GM12878 (cell line): Measurements from ENCODE around the gene DAZAP1. TPM values are rescaled to one million over a fixed set of nuclear protein-coding genes. Genes with fewer than 3 reads are reported as not detected.

Experiments
- CHD2 ChIP-seq: IDR thresholded peaks from 2 replicates; pipeline ENCODE4 v1.6.1; 2011; ENCODE audit warnings: low read depth, low read length, improper control_type of control experiment, borderline replicate concordance
- CREM ChIP-seq: IDR thresholded peaks from 2 replicates; pipeline ENCODE4 v1.6.1; 2014; ENCODE audit warnings: antibody characterized with exemption, low read depth
- DPF2 ChIP-seq: fragments of 450-650 bp; IDR thresholded peaks from 2 replicates; pipeline ENCODE4 v1.6.1; 2017; ENCODE audit warnings: mild to moderate bottlenecking
- ESRRA ChIP-seq: IDR thresholded peaks from 2 replicates; pipeline ENCODE4 v1.6.1; 2012; ENCODE audit warnings: mild to moderate bottlenecking, low read length, improper control_type of control experiment
- FOXM1 ChIP-seq: IDR thresholded peaks from 2 replicates; pipeline ENCODE4 v1.6.1; 2012; ENCODE audit warnings: low read depth, mild to moderate bottlenecking, inconsistent platforms, low read length, moderate library complexity
- GATAD2B ChIP-seq: fragments of 450-650 bp; conservative IDR thresholded peaks from 2 replicates; pipeline ENCODE4 v1.6.1; 2017; ENCODE audit warnings: low read depth, mild to moderate bottlenecking, moderate library complexity
- IKZF1 ChIP-seq: fragments of 450-650 bp; conservative IDR thresholded peaks from 2 replicates; pipeline ENCODE4 v1.6.1; 2017; ENCODE audit warnings: antibody characterized with exemption, mild to moderate bottlenecking
- MTA2 ChIP-seq: fragments of 450-650 bp; IDR thresholded peaks from 2 replicates; pipeline ENCODE4 v1.6.1; 2016; ENCODE audit warnings: low read depth, mild to moderate bottlenecking, moderate library complexity
- MYC ChIP-seq: IDR thresholded peaks from 2 replicates; pipeline ENCODE4 v1.6.1; 2011; ENCODE audit warnings: mild to moderate bottlenecking, low read length, moderate library complexity, inconsistent platforms; ENCODE audit not compliant: insufficient read depth, insufficient replicate concordance, insufficient read length, severe bottlenecking
- NRF1 ChIP-seq: conservative IDR thresholded peaks from 2 replicates; pipeline ENCODE4 v1.6.1; 2011; ENCODE audit warnings: mild to moderate bottlenecking, low read depth, low read length, improper control_type of control experiment
- POLR2AphosphoS5 ChIP-seq: IDR thresholded peaks from 2 replicates; pipeline ENCODE4 v1.6.1; 2011; ENCODE audit warnings: mild to moderate bottlenecking, low read length, inconsistent platforms
- RAD21 ChIP-seq: IDR thresholded peaks from 2 replicates; pipeline ENCODE4 v1.6.1; 2011; ENCODE audit warnings: mild to moderate bottlenecking, low read depth, low read length, moderate library complexity; ENCODE audit not compliant: insufficient read depth
- TCF12 ChIP-seq: IDR thresholded peaks from 2 replicates; pipeline ENCODE4 v1.6.1; 2011; ENCODE audit warnings: low read depth, mild to moderate bottlenecking, low read length
- YBX1 ChIP-seq: fragments of 450-650 bp; IDR thresholded peaks from 2 replicates; pipeline ENCODE4 v1.6.1; 2016; ENCODE audit warnings: antibody characterized with exemption
- ZNF217 ChIP-seq: fragments of 450-650 bp; IDR thresholded peaks from 2 replicates; pipeline ENCODE4 v1.6.1; 2017; ENCODE audit warnings: antibody characterized with exemption, mild to moderate bottlenecking
- polyA plus RNA-seq, 11 experiments: library from polyadenylated mRNA; depleted of rRNA in 4 of 11; unstranded in 6 of 11; stranded (reverse) in 5 of 11; fragments of >200 nt; fragmentation: Nextera tagmentation in 4 of 11; fragmentation: Illumina TruSeq in 1 of 11; extraction: Ambion mirVana in 4 of 11; extraction: Trizol in 1 of 11; gene quantifications; 1 replicate in 1 of 11; 2 replicates in 10 of 11; pipeline versions ENCODE4 v1.2.1 to v1.2.3, GENCODE V29; 2011 to 2016; ENCODE audit warnings: inconsistent platforms in 2 of 11, missing spikeins in 2 of 11, low read depth in 1 of 11
- total RNA-seq, 4 experiments: library from RNA; depleted of rRNA in 3 of 4; stranded (reverse); fragments of >200 nt in 3 of 4; fragmentation: Illumina TruSeq in 1 of 4; extraction: Trizol in 1 of 4; gene quantifications; 2 replicates each; pipeline versions ENCODE4 v1.2.1 to v1.2.3, GENCODE V29; 2013 to 2021
- TF ChIP-seq, protein P1 (sequence below): fragments of 450-650 bp; IDR thresholded peaks from 2 replicates; pipeline ENCODE4 v1.6.1; 2017; ENCODE audit warnings: mild to moderate bottlenecking, moderate library complexity
- TF ChIP-seq, protein P2 (sequence below): IDR thresholded peaks from 2 replicates; pipeline ENCODE4 v1.6.1; 2012; ENCODE audit warnings: low read depth, low read length, improper control_type of control experiment
- TF ChIP-seq, protein P3 (sequence below): fragments of 450-650 bp; IDR thresholded peaks from 2 replicates; pipeline ENCODE4 v1.6.1; 2017; ENCODE audit warnings: mild to moderate bottlenecking
- TF ChIP-seq, protein P4 (sequence below): fragments of 450-650 bp; formaldehyde crosslinking; IDR thresholded peaks from 2 replicates; pipeline ENCODE4 v1.4.0; 2022; ENCODE audit warnings: mild to moderate bottlenecking, moderate library complexity

The DAZAP1 gene
- total and polyA plus RNA-seq, 10 of the 15 experiments (the other 5 are each of a cell fraction or from before 2014, with no cell fraction given) = 9.9 to 240 (median 92.3) TPM

DNA sequence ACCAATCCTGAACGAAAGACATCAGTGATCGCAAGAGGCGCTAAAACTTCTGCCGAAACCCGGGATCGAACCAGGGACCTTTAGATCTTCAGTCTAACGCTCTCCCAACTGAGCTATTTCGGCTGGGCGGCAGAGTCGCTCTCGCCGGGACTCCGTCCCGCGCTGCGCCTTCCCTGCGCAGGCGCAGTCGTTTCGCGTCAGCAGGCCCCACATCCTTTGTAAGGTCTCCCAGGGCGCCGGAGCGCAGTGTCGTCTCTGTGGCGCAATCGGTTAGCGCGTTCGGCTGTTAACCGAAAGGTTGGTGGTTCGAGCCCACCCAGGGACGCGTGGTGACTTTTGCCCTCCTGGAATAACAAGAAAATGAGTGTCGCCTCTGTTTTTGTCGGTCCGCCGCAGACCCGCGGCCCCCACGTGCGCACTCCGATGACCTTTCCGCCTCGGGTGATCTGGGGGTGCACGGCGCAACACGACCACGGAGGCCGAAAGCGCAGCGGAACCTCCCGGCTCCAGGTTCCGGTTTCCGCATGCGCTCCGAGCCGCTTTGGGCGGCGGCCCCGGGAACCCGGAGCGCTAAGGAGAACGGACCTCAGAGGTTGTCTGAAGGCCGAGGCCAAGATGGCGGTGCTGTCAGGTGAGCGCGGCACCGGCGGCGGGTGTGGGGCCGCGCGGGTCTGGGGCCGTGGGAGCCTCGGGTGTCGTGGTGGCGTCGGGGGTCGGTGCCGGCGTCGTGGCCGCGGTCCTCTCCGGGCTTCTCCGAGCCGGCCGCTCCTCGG lies 23.9 kb upstream of the DAZAP1 start, which contains the start of gene NDUFS7 (continued):
- TF ChIP-seq, protein P1, sequence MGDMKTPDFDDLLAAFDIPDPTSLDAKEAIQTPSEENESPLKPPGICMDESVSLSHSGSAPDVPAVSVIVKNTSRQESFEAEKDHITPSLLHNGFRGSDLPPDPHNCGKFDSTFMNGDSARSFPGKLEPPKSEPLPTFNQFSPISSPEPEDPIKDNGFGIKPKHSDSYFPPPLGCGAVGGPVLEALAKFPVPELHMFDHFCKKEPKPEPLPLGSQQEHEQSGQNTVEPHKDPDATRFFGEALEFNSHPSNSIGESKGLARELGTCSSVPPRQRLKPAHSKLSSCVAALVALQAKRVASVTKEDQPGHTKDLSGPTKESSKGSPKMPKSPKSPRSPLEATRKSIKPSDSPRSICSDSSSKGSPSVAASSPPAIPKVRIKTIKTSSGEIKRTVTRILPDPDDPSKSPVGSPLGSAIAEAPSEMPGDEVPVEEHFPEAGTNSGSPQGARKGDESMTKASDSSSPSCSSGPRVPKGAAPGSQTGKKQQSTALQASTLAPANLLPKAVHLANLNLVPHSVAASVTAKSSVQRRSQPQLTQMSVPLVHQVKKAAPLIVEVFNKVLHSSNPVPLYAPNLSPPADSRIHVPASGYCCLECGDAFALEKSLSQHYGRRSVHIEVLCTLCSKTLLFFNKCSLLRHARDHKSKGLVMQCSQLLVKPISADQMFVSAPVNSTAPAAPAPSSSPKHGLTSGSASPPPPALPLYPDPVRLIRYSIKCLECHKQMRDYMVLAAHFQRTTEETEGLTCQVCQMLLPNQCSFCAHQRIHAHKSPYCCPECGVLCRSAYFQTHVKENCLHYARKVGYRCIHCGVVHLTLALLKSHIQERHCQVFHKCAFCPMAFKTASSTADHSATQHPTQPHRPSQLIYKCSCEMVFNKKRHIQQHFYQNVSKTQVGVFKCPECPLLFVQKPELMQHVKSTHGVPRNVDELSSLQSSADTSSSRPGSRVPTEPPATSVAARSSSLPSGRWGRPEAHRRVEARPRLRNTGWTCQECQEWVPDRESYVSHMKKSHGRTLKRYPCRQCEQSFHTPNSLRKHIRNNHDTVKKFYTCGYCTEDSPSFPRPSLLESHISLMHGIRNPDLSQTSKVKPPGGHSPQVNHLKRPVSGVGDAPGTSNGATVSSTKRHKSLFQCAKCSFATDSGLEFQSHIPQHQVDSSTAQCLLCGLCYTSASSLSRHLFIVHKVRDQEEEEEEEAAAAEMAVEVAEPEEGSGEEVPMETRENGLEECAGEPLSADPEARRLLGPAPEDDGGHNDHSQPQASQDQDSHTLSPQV = peak; percentile 73
- TF ChIP-seq, protein P2, sequence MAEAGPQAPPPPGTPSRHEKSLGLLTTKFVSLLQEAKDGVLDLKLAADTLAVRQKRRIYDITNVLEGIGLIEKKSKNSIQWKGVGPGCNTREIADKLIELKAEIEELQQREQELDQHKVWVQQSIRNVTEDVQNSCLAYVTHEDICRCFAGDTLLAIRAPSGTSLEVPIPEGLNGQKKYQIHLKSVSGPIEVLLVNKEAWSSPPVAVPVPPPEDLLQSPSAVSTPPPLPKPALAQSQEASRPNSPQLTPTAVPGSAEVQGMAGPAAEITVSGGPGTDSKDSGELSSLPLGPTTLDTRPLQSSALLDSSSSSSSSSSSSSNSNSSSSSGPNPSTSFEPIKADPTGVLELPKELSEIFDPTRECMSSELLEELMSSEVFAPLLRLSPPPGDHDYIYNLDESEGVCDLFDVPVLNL = no peak; the same call in 1 of the 2 replicates
- TF ChIP-seq DPF2 = peak; percentile 93
- peak; percentile 100 for TF ChIP-seq ESRRA
- no peak for TF ChIP-seq YBX1
- TF ChIP-seq, protein P3, sequence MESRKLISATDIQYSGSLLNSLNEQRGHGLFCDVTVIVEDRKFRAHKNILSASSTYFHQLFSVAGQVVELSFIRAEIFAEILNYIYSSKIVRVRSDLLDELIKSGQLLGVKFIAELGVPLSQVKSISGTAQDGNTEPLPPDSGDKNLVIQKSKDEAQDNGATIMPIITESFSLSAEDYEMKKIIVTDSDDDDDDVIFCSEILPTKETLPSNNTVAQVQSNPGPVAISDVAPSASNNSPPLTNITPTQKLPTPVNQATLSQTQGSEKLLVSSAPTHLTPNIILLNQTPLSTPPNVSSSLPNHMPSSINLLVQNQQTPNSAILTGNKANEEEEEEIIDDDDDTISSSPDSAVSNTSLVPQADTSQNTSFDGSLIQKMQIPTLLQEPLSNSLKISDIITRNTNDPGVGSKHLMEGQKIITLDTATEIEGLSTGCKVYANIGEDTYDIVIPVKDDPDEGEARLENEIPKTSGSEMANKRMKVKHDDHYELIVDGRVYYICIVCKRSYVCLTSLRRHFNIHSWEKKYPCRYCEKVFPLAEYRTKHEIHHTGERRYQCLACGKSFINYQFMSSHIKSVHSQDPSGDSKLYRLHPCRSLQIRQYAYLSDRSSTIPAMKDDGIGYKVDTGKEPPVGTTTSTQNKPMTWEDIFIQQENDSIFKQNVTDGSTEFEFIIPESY = peak; percentile 67; the same call in 1 of the 2 replicates
- 0 out of 2 replicates have a peak, but pooled peaks have one; percentile 62 for TF ChIP-seq FOXM1
- TF ChIP-seq, protein P4, sequence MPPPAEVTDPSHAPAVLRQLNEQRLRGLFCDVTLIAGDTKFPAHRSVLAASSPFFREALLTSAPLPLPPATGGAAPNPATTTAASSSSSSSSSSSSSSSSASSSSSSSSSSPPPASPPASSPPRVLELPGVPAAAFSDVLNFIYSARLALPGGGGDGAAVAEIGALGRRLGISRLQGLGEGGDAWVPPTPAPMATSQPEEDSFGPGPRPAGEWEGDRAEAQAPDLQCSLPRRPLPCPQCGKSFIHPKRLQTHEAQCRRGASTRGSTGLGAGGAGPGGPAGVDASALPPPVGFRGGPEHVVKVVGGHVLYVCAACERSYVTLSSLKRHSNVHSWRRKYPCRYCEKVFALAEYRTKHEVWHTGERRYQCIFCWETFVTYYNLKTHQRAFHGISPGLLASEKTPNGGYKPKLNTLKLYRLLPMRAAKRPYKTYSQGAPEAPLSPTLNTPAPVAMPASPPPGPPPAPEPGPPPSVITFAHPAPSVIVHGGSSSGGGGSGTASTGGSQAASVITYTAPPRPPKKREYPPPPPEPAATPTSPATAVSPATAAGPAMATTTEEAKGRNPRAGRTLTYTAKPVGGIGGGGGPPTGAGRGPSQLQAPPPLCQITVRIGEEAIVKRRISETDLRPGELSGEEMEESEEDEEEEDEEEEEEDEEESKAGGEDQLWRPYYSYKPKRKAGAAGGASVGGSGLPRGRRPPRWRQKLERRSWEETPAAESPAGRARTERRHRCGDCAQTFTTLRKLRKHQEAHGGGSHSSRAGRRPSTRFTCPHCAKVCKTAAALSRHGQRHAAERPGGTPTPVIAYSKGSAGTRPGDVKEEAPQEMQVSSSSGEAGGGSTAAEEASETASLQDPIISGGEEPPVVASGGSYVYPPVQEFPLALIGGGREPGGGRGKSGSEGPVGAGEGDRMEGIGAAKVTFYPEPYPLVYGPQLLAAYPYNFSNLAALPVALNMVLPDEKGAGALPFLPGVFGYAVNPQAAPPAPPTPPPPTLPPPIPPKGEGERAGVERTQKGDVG (CRISPR knock-in tag) = peak; percentile 60; the same call in 1 of the 2 replicates
- TF ChIP-seq MTA2 = peak; percentile 60; the same call in 1 of the 2 replicates
- TF ChIP-seq POLR2AphosphoS5 = peak; percentile 79; the same call in 1 of the 2 replicates
- TF ChIP-seq GATAD2B = peak; percentile 97
- peak; percentile 84 for TF ChIP-seq CREM
- peak; percentile 99 for TF ChIP-seq IKZF1
- TF ChIP-seq NRF1 = peak; percentile 63
- peak; percentile 71; the same call in 1 of the 2 replicates for TF ChIP-seq CHD2
- 0 out of 2 replicates have a peak, but pooled peaks have one; percentile 5 for TF ChIP-seq RAD21
- TF ChIP-seq TCF12 = peak; percentile 74; the same call in 1 of the 2 replicates
- peak; percentile 89; the same call in 1 of the 2 replicates for TF ChIP-seq ZNF217
- TF ChIP-seq MYC = no peak
